GM19238 (cell line): ENCODE measurements around the gene GRM1.

ENCODE experiments used
- DNase-seq: peaks from one replicate; pipeline ENCODE4 v3.0.0; 2011; ENCODE audit warnings: low spot score; ENCODE audit not compliant: insufficient read length

The GRM1 gene

GRCh38 chr6:146097586-146097985, 68.7 kb downstream of the GRM1 start:
- no peak for DNase-seq

GRCh38 chr6:146100776-146101175, 71.9 kb downstream of the GRM1 start:
- no peak for DNase-seq

DNA sequence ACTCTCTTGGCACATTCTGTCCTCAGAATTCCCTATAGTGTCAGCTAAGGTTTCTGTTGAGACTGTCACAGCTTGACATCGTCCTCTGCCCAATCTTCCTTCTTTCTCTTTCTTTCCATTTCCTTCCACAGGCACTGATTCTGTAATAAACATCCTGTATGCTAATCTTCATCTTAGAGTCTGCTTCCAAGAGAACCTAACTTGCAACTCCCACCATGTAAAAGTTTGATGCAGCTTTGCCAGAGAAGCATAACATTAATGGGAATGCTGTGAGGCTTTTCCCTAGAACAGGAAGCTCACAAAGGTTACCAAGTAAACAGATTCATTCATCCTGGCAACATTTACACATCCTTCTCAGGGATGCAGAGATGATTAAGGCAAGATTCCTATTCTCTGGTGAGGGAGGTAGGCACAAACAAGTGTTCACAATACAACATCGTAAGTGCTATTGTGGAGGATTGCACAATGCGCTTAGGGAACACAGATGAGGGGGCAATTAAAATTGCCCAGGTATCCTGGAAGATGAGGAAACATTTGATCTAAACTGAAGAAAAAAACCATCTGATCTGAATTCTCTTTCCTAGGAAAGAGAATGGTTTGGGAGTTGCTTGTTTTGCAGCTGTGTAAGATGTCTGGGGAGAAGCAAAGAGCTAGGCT, 74.7 kb downstream of the GRM1 start:
- no peak for DNase-seq

- no peak for DNase-seq
These were observed 77.7 kb downstream of the GRM1 start for GRCh38 chr6:146106532-146106931.

DNA sequence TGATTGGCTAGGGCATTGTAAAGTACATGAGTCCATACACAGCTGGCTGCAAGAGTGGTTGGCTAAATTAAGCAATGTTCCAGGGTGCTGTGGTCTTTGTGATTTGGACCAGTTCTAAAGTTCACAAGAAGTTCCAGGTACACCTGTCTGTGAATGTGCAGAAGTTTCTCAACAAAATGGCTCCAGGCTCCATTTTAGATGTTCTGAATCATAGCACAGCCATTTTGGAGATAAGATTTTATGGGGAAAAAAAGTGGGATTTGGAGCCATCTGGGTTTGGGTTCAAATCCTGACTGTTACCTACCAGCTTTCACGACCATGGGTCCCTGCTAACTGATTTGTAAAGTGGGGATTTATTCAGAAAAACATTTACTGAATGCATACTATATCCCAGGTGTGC, 82.1 kb downstream of the GRM1 start:
- no peak for DNase-seq

GRCh38 chr6:146111881-146112450, 83.1 kb downstream of the GRM1 start:
- no peak for DNase-seq

DNA sequence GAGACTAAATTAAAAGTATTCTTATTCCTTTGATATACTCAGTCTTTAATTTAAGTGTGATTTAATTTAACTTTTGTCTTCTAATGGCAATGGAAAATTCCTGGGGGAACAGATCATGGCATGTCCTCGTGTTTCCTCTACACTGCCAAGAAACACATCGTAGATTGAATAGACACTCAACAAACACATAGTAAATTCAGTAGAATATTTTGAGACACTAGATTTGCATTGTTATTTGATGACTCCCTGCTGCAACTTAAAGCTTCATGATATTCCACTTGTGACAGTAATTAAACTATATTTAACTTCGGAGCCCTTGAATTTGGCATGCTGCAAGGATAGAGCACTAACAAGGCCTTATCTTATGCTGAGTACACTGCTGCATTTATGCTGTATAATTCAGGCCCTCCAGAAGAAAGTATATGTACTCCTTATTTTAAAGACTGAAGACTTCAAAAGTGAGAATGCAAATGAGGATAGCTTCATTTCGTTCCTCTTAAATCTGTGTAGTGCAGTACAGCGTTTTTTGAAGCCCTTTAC, 84.3 kb downstream of the GRM1 start:
- no peak for DNase-seq

GRCh38 chr6:146123616-146124015, 94.8 kb downstream of the GRM1 start:
- DNase-seq = no peak

GRCh38 chr6:146127447-146128215, 98.8 kb downstream of the GRM1 start:
- DNase-seq = no peak

GRCh38 chr6:146133866-146134265, 105.0 kb downstream of the GRM1 start:
- DNase-seq = no peak

GRCh38 chr6:146135167-146135566, 106.3 kb downstream of the GRM1 start:
- DNase-seq = no peak

DNA sequence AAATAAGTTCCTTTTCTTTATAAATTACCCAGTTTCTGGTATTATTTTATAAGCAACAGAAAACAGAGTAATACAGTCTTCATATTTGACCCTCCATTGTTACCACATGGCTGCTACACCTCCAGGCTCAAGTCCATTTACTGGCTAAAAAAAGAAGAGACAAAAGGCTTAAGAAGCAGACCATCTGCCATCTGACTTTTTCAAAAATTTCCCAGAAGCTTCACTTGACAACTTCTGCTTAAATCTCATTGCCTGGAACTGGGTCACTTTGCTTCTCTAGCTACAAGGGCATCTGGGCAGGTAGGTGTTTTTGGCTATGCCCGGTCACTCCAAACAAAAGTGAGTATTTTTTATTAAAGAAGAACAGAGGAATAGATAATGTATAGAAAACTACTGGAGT, 118.0 kb downstream of the GRM1 start:
- DNase-seq = no peak

DNA sequence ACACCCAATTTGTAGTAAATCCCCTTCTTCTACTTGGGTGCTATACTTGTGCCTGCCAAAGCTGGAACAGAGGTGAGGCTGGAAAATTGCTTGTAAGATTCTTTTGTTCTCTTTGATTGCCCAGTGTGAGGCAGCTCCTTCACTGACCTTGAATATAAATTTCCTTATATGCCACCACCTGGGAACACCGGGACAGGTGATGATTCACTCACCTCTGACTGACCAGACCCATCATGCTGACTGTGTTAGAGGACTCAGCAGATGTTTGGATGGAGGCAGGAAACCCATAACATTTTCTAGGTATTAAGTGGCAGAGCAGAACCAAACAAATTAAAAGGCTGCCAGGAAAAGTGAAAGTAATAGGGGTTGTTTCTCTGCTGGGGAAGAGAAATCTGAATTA, 120.9 kb downstream of the GRM1 start:
- no peak for DNase-seq

DNA sequence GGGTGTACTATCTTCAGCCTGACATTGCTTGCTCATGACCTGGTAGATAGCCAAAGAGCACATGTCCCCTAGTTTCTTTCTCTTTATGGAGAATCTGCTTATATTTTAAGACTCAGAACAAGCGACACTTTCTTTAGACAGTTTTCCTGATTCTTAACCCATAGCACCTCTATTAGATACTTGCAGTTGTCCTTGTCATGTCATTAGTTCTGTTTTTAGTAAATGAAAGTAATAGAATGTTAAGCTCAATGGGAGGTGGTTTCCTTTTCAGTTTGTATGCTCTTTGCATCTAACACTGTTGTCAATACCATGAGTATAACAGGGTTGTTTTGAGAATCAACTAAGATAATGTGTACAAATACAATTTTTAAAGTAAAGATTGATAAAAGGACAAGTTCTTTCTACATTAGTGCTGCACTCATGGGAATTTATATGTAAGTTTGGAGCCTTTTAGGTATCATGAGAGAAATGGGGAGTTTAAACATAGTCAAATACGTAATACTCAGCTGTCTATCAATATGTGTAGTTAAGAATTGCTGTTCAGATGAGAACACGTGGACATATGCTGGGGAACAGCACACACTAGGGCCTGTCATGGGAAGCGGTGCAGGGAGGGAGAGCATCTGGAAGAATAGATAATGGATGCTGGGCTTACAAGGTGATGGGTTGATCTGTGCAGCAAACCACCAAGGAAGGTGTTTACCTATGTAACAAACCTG, 124.3 kb downstream of the GRM1 start:
- no peak for DNase-seq

DNA sequence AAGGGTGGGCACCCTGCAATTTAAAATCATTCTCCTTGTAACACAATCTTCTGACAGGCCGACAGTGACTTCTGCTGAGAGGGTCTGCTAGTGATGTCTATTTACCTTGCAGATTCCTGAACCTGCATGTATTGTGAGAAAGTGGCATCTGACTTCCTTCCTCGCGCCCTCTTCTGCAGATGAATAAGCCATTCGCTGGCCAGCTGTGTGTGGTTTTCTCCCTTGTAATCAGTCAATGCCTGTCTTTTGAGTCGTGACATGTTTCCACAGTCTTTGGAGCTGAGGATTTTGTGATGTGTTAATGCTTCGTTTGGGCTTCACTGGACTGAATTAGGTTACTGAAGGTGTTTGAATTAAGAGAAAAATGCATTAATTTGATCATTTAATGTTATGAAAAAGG, 125.3 kb downstream of the GRM1 start:
- no peak for DNase-seq

- DNase-seq = no peak
These were observed 132.8 kb downstream of the GRM1 start for GRCh38 chr6:146161664-146162063.

GRCh38 chr6:146169872-146170271, 141.0 kb downstream of the GRM1 start:
- DNase-seq = no peak

GRCh38 chr6:146177785-146178184, 148.9 kb downstream of the GRM1 start:
- DNase-seq = no peak

DNA sequence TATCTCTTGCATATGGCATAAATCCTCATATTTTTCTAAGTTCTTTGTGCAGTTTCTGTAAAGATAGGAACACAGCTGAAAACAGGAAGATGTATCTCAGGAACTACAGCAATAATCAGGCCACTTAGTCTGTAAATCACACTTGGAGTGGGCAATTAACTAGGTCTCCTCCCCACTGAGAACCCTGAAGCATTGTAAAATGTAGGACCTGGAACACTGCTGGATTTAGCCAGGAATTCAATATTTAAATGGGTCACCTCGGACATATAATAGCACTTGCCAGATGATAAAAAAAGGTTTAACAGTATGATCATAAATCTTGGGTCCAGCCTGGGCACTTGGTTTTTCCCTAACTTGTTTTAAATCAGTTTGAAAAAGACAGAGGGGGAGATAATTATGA, 155.0 kb downstream of the GRM1 start:
- DNase-seq = no peak

GRCh38 chr6:146184701-146185100, 155.8 kb downstream of the GRM1 start:
- DNase-seq = no peak

DNA sequence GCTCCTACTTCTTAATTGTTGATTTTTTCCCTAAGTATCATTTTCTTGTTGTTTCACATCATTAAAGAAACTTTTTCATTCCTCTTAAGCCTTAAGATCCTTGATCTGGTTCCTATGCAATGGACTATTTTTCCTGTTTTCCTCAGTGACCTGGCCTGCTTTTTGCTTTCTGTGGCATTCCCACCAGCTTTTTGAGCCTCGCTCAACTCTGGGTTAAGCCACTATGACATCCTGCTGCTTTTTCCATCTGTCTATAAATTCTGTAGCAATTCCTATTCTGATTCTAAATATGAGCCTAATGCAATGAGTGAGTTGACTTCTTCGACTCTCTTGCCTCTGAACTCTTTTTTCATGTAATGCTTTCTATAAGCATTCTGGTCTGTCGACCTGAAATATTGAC, 160.3 kb downstream of the GRM1 start:
- no peak for DNase-seq

DNA sequence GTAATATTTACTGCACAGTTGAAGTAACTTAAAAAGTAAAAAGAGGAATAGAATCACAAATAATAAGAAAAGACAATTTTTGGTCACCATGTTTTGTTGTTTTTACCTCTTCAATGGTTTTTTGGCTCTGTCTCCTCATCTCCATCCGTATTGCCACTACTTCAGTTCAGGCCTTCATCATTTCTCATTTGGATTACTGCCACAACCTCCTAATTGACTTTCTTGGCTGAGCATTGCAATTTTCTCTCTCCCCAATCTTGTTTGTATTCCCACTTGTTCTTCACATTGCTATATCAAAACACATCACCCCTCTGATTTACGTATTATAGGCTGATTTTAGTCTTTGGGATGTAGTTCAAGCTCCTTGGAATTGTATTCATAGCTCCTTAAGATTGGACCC, 161.7 kb downstream of the GRM1 start:
- DNase-seq = no peak
